K562 (cell line): ENCODE data around the gene RMI1. TPM values are rescaled to one million over a fixed set of nuclear protein-coding genes. Genes with fewer than 3 reads are reported as not detected.

Experiments used
- ASH1L ChIP-seq: fragments of 450-650 bp; IDR thresholded peaks from 2 replicates; pipeline ENCODE4 v1.6.1; 2018; ENCODE audit warnings: borderline replicate concordance, mild to moderate bottlenecking, low read depth; ENCODE audit not compliant: partially characterized antibody
- BMI1 ChIP-seq: fragments of 150-350 bp; IDR thresholded peaks from 2 replicates; pipeline ENCODE4 v1.6.1; 2014; ENCODE audit warnings: low read length
- ELF2 ChIP-seq: fragments of 250-450 bp; sonication (Bioruptor Pico); IDR thresholded peaks from 2 replicates; pipeline ENCODE4 v1.5.0; 2021; ENCODE audit warnings: mild to moderate bottlenecking
- ERF ChIP-seq: fragments of 450-650 bp; formaldehyde crosslinking; IDR thresholded peaks from 2 replicates; pipeline ENCODE4 v1.4.0; 2020; ENCODE audit warnings: mild to moderate bottlenecking, mixed read lengths
- EWSR1 ChIP-seq: fragments of 450-650 bp; IDR thresholded peaks from 2 replicates; pipeline ENCODE4 v1.6.1; 2018; ENCODE audit warnings: borderline replicate concordance, mild to moderate bottlenecking, low read depth, moderate library complexity; ENCODE audit not compliant: partially characterized antibody
- FOXM1 ChIP-seq, 2 experiments: fragments of 450-650 bp in 1 of 2; sonication (generic) in 1 of 2; formaldehyde crosslinking in 1 of 2; IDR thresholded peaks; 2 replicates each; pipeline versions ENCODE4 v1.6.1 to v1.9.0; 2017 to 2022; ENCODE audit warnings: low read depth in 2 of 2, mild to moderate bottlenecking in 2 of 2, missing genetic modification reagents in 1 of 2, moderate library complexity in 1 of 2
- GATAD2B ChIP-seq: fragments of 450-650 bp; IDR thresholded peaks from 2 replicates; pipeline ENCODE4 v1.6.1; 2017; ENCODE audit warnings: mild to moderate bottlenecking, borderline replicate concordance
- HLTF ChIP-seq: fragments of 450-650 bp; IDR thresholded peaks from 2 replicates; pipeline ENCODE4 v1.6.1; 2016
- MBD2 ChIP-seq: sonication (generic); IDR thresholded peaks from 2 replicates; pipeline ENCODE4 v1.6.1; 2016; ENCODE audit warnings: low read depth, borderline replicate concordance
- MED1 ChIP-seq: sonication (generic); formaldehyde crosslinking; IDR thresholded peaks from 2 replicates; pipeline ENCODE4 v1.8.1; 2023; ENCODE audit warnings: missing genetic modification reagents, borderline replicate concordance
- MEF2A ChIP-seq: IDR thresholded peaks from 2 replicates; pipeline ENCODE4 v1.6.1; 2011; ENCODE audit warnings: low read depth, mild to moderate bottlenecking, low read length, moderate library complexity; ENCODE audit not compliant: control insufficient read depth
- PHF8 ChIP-seq: fragments of 200-600 bp; sonication (generic); IDR thresholded peaks from 2 replicates; pipeline ENCODE4 v1.6.1; 2012; ENCODE audit warnings: mixed run types, mild to moderate bottlenecking, inconsistent platforms, low read length, moderate library complexity, borderline replicate concordance
- PURB ChIP-seq: sonication (generic); formaldehyde crosslinking; IDR thresholded peaks from 2 replicates; pipeline ENCODE4 v1.9.0; 2021; ENCODE audit warnings: low read depth, mild to moderate bottlenecking, missing genetic modification reagents
- SLC30A9 ChIP-seq: fragments of 250-450 bp; sonication (Bioruptor Pico); IDR thresholded peaks from 2 replicates; pipeline ENCODE4 v1.8.0; 2022; ENCODE audit warnings: mild to moderate bottlenecking, moderate library complexity
- TOE1 ChIP-seq, 2 experiments: fragments of 450-650 bp in 1 of 2; sonication (generic) in 1 of 2; formaldehyde crosslinking in 1 of 2; IDR thresholded peaks; 2 replicates each; pipeline versions ENCODE4 v1.7.1 to v1.8.0; 2016 to 2022; ENCODE audit warnings: borderline replicate concordance in 2 of 2, mild to moderate bottlenecking in 2 of 2, antibody characterized with exemption in 1 of 2, inconsistent platforms in 1 of 2, low read depth in 1 of 2, missing genetic modification reagents in 1 of 2, moderate library complexity in 1 of 2
- ZNF140 ChIP-seq: fragments of 250-450 bp; sonication (Bioruptor Pico); IDR thresholded peaks from 2 replicates; pipeline ENCODE4 v1.8.0; 2021; ENCODE audit warnings: moderate library complexity, mild to moderate bottlenecking, inconsistent platforms
- ZNF707 ChIP-seq: fragments of 250-450 bp; sonication (Bioruptor Pico); conservative IDR thresholded peaks from 2 replicates; pipeline ENCODE4 v1.8.0; 2022; ENCODE audit warnings: inconsistent platforms, mild to moderate bottlenecking, moderate library complexity
- polyA plus RNA-seq, 8 experiments: library from polyadenylated mRNA; depleted of rRNA in 4 of 8; stranded (reverse) in 5 of 8; unstranded in 3 of 8; fragments of >200 nt; fragmentation: Nextera tagmentation in 2 of 8; fragmentation: Illumina TruSeq in 1 of 8; extraction: Ambion mirVana in 2 of 8; extraction: Trizol in 1 of 8; gene quantifications; 2 replicates each; pipeline versions ENCODE4 v1.2.1 to v1.2.3, GENCODE V29; 2011 to 2014; ENCODE audit warnings: inconsistent platforms in 1 of 8, missing spikeins in 1 of 8
- total RNA-seq, 7 experiments: library from RNA; depleted of rRNA in 6 of 7; stranded (reverse); fragments of >200 nt in 6 of 7; fragmentation: Illumina TruSeq in 2 of 7; extraction: Trizol in 2 of 7; gene quantifications; 2 replicates each; pipeline versions ENCODE4 v1.2.1 to v1.2.3, GENCODE V29; 2011 to 2021; ENCODE audit warnings: low replicate concordance in 1 of 7
- TF ChIP-seq, protein P1 (sequence below): sonication (generic); formaldehyde crosslinking; IDR thresholded peaks from 2 replicates; pipeline ENCODE4 v1.9.0; 2022; ENCODE audit warnings: mild to moderate bottlenecking, missing genetic modification reagents
- TF ChIP-seq, protein P2 (sequence below): fragments of 250-450 bp; sonication (Bioruptor Pico); IDR thresholded peaks from 2 replicates; pipeline ENCODE4 v1.8.0; 2022; ENCODE audit warnings: moderate library complexity, mild to moderate bottlenecking, inconsistent platforms
- TF ChIP-seq, protein P3 (sequence below): sonication (generic); formaldehyde crosslinking; IDR thresholded peaks from 2 replicates; pipeline ENCODE4 v1.8.1; 2023; ENCODE audit warnings: mild to moderate bottlenecking, missing genetic modification reagents
- TF ChIP-seq, protein P4 (sequence below): fragments of 250-450 bp; sonication (Bioruptor Pico); IDR thresholded peaks from 2 replicates; pipeline ENCODE4 v1.5.0; 2020; ENCODE audit warnings: mild to moderate bottlenecking

RMI1 gene
- total and polyA plus RNA-seq, 9 of the 15 experiments (the other 6 are each of a cell fraction or from before 2014, with no cell fraction given): 3.0 to 17.4 (median 10.6) TPM

DNA sequence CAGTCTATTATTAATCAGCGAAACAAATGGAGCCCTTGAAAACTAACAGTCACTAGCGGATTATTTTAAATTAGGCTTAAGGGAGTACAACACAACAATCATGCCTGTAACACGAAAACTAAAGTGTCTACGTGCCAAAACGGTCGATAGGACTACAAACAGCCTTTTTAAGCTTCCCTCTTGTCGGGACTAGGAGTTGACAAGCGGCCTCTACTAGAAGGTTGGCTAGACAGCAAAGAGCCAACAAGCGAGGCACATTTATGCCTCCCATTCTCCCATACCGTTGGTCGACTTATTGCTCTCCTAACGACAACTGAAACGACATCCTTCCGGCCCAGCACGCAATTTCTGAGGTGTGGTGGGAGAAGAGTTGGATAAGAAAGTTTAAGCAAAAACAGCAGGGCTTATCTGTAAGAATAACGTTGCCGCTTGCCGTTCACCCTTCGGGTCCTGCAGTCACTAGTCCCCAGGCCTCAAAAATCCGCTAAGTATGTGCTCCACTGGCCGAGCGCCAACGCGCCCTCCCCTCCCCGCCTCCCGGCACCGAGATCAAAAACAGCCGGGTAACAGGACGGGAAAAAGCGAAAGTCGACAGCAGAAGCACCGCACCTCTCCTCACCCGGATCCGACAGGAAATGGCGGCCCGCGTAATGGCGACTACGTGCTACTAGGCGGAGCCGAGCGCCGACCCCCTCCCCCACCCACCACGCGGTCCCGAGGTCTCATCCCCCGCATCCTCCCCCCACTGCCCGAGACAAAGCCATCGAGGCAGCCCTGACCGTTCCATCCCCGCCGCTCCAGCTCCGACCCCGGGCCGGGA is 1.4 kb upstream of the RMI1 start (continued):
- TF ChIP-seq, protein P1, sequence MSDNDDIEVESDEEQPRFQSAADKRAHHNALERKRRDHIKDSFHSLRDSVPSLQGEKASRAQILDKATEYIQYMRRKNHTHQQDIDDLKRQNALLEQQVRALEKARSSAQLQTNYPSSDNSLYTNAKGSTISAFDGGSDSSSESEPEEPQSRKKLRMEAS (CRISPR knock-in tag): peak; percentile 89
- no peak for TF ChIP-seq MBD2
- no peak for TF ChIP-seq ZNF140 (CRISPR knock-in tag)
- TF ChIP-seq ELF2 (CRISPR knock-in tag): no peak
- TF ChIP-seq ZNF707: no peak
- TF ChIP-seq ERF (CRISPR knock-in tag): no peak
- no peak for TF ChIP-seq ASH1L
- no peak for TF ChIP-seq GATAD2B
- TF ChIP-seq, protein P2, sequence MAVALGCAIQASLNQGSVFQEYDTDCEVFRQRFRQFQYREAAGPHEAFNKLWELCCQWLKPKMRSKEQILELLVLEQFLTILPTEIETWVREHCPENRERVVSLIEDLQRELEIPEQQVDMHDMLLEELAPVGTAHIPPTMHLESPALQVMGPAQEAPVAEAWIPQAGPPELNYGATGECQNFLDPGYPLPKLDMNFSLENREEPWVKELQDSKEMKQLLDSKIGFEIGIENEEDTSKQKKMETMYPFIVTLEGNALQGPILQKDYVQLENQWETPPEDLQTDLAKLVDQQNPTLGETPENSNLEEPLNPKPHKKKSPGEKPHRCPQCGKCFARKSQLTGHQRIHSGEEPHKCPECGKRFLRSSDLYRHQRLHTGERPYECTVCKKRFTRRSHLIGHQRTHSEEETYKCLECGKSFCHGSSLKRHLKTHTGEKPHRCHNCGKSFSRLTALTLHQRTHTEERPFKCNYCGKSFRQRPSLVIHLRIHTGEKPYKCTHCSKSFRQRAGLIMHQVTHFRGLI: no peak
- no peak for TF ChIP-seq PURB (CRISPR knock-in tag)
- no peak for TF ChIP-seq EWSR1
- TF ChIP-seq SLC30A9 (CRISPR knock-in tag): no peak
- TF ChIP-seq TOE1 (IDR thresholded peaks at IDR 0.05; ENCODE audit: borderline replicate concordance): no peak
- TF ChIP-seq TOE1 (CRISPR knock-in tag; IDR thresholded peaks at IDR 0.05; ENCODE audit: borderline replicate concordance, low read depth): no peak
- no peak for TF ChIP-seq HLTF
- no peak for TF ChIP-seq PHF8
- no peak for TF ChIP-seq MED1
- TF ChIP-seq, protein P3, sequence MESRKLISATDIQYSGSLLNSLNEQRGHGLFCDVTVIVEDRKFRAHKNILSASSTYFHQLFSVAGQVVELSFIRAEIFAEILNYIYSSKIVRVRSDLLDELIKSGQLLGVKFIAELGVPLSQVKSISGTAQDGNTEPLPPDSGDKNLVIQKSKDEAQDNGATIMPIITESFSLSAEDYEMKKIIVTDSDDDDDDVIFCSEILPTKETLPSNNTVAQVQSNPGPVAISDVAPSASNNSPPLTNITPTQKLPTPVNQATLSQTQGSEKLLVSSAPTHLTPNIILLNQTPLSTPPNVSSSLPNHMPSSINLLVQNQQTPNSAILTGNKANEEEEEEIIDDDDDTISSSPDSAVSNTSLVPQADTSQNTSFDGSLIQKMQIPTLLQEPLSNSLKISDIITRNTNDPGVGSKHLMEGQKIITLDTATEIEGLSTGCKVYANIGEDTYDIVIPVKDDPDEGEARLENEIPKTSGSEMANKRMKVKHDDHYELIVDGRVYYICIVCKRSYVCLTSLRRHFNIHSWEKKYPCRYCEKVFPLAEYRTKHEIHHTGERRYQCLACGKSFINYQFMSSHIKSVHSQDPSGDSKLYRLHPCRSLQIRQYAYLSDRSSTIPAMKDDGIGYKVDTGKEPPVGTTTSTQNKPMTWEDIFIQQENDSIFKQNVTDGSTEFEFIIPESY (CRISPR knock-in tag): no peak
- TF ChIP-seq BMI1: no peak
- TF ChIP-seq FOXM1 (IDR thresholded peaks at IDR 0.05; ENCODE audit: low read depth): 0 out of 2 replicates have a peak, but pooled peaks have one; percentile 16
- TF ChIP-seq FOXM1 (CRISPR knock-in tag; IDR thresholded peaks at IDR 0.05; ENCODE audit: low read depth): no peak
- no peak for TF ChIP-seq MEF2A
- TF ChIP-seq, protein P4, sequence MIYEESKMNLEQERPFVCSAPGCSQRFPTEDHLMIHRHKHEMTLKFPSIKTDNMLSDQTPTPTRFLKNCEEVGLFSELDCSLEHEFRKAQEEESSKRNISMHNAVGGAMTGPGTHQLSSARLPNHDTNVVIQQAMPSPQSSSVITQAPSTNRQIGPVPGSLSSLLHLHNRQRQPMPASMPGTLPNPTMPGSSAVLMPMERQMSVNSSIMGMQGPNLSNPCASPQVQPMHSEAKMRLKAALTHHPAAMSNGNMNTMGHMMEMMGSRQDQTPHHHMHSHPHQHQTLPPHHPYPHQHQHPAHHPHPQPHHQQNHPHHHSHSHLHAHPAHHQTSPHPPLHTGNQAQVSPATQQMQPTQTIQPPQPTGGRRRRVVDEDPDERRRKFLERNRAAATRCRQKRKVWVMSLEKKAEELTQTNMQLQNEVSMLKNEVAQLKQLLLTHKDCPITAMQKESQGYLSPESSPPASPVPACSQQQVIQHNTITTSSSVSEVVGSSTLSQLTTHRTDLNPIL (CRISPR knock-in tag): no peak
